HG03571 (cell line): ENCODE results near the gene KRT40.

Experiments
- ATAC-seq: cut with Tn5 transposase; IDR thresholded peaks from one replicate; pipeline ENCODE4 v1.9.1; 2021; ENCODE audit not compliant: unreplicated experiment

KRT40 gene

GRCh38 chr17:40997361-40997760 is 13.2 kb upstream of the KRT40 start:
- no peak for ATAC-seq

GRCh38 chr17:40996829-40997228 is 12.7 kb upstream of the KRT40 start:
- no peak for ATAC-seq

- ATAC-seq: no peak
Observed at GRCh38 chr17:40995116-40995515, 11.0 kb upstream of the KRT40 start.

GRCh38 chr17:40993839-40994238 is 9.7 kb upstream of the KRT40 start, which contains the start of gene KRTAP3-3:
TSS of gene KRTAP3-3 (minus strand) at chr17:40994164. CDS start at chr17:40994097, 67 bp downstream.
- ATAC-seq: no peak

GRCh38 chr17:40993084-40993483 is 9.0 kb upstream of the KRT40 start:
- ATAC-seq: no peak

GRCh38 chr17:40992666-40993065 is 8.5 kb upstream of the KRT40 start:
- no peak for ATAC-seq

- no peak for ATAC-seq
Observed at GRCh38 chr17:40986920-40987319, 2.8 kb upstream of the KRT40 start.

- ATAC-seq: no peak
Observed at GRCh38 chr17:40981115-40981514, 3.0 kb downstream of the KRT40 start.

- no peak for ATAC-seq
Observed at GRCh38 chr17:40980596-40980995, 3.5 kb downstream of the KRT40 start.

- ATAC-seq: no peak
Observed at GRCh38 chr17:40980117-40980516, 4.0 kb downstream of the KRT40 start.

GRCh38 chr17:40978575-40979151 is 5.5 kb downstream of the KRT40 start:
- ATAC-seq: no peak

- no peak for ATAC-seq
Observed at GRCh38 chr17:40975516-40975915, 8.6 kb downstream of the KRT40 start.

- ATAC-seq: no peak
Observed at GRCh38 chr17:40974366-40974765, 9.8 kb downstream of the KRT40 start.

- no peak for ATAC-seq
Observed at GRCh38 chr17:40967582-40967981, 16.5 kb downstream of the KRT40 start.

GRCh38 chr17:40966848-40967247 is 17.3 kb downstream of the KRT40 start, which contains the start of gene KRT39:
TSS of gene KRT39 (minus strand) at chr17:40966948. CDS start at chr17:40966856, 92 bp downstream.
- ATAC-seq: no peak

- no peak for ATAC-seq
Observed at GRCh38 chr17:40963838-40964237, 20.3 kb downstream of the KRT40 start.

- ATAC-seq: no peak
Observed at GRCh38 chr17:40962059-40962561, 22.0 kb downstream of the KRT40 start.

GRCh38 chr17:40961591-40961990 is 22.5 kb downstream of the KRT40 start:
- no peak for ATAC-seq

GRCh38 chr17:40960144-40960543 is 24.0 kb downstream of the KRT40 start:
- no peak for ATAC-seq

GRCh38 chr17:40958086-40958953 is 25.8 kb downstream of the KRT40 start:
- no peak for ATAC-seq

- ATAC-seq: no peak
Observed at GRCh38 chr17:40956401-40957254, 27.5 kb downstream of the KRT40 start.
